GM18909 (cell line): ENCODE data around the gene HOXD1.
A peak's percentile ranks its signal among the peaks of the same experiment; 100 is the strongest.

Experiments
- ATAC-seq: cut with Tn5 transposase; IDR thresholded peaks from one replicate; pipeline ENCODE4 v1.9.1; 2021; ENCODE audit warnings: mild to moderate bottlenecking; ENCODE audit not compliant: unreplicated experiment, poor library complexity

HOXD1 gene

GRCh38 chr2:176187899-176188773, at the start of gene HOXD1:
TSS of gene HOXD1 (plus strand) at chr2:176188668. CDS start at chr2:176188802, 134 bp downstream.
- ATAC-seq: no peak

GRCh38 chr2:176138923-176139660, 49.4 kb upstream of the HOXD1 start:
- ATAC-seq: no peak

- ATAC-seq: no peak
These were observed 48.6 kb upstream of the HOXD1 start for GRCh38 chr2:176139661-176140512.

- peak; percentile 90 for ATAC-seq
These were observed 47.8 kb upstream of the HOXD1 start for GRCh38 chr2:176140513-176141317.

GRCh38 chr2:176142281-176142680, 46.2 kb upstream of the HOXD1 start:
- ATAC-seq: no peak

GRCh38 chr2:176145085-176145969, 43.1 kb upstream of the HOXD1 start:
- no peak for ATAC-seq

GRCh38 chr2:176146101-176146500, 42.4 kb upstream of the HOXD1 start:
- no peak for ATAC-seq

GRCh38 chr2:176146645-176147044, 41.8 kb upstream of the HOXD1 start:
- ATAC-seq: no peak

- no peak for ATAC-seq
These were observed 41.2 kb upstream of the HOXD1 start for GRCh38 chr2:176147210-176147799.

- ATAC-seq: no peak
These were observed 40.5 kb upstream of the HOXD1 start for GRCh38 chr2:176147800-176148496.

GRCh38 chr2:176148751-176149421, 39.6 kb upstream of the HOXD1 start:
- ATAC-seq: no peak

- no peak for ATAC-seq
These were observed 39.0 kb upstream of the HOXD1 start for GRCh38 chr2:176149481-176149938.

- ATAC-seq: no peak
These were observed 38.4 kb upstream of the HOXD1 start for GRCh38 chr2:176149939-176150583.

- ATAC-seq: no peak
These were observed 37.7 kb upstream of the HOXD1 start for GRCh38 chr2:176150584-176151441.

GRCh38 chr2:176151442-176152287, 36.8 kb upstream of the HOXD1 start, which contains the start of gene HOXD4:
TSS of gene HOXD4 (plus strand) at chr2:176151550. CDS start at chr2:176151634, 84 bp downstream.
- no peak for ATAC-seq
